HG03457 (cell line): ENCODE data around the gene ROBO4.

Experiments
- ATAC-seq: cut with Tn5 transposase; IDR thresholded peaks from one replicate; pipeline ENCODE4 v1.9.1; 2021; ENCODE audit warnings: moderate number of reproducible peaks; ENCODE audit not compliant: unreplicated experiment

ROBO4 gene

DNA sequence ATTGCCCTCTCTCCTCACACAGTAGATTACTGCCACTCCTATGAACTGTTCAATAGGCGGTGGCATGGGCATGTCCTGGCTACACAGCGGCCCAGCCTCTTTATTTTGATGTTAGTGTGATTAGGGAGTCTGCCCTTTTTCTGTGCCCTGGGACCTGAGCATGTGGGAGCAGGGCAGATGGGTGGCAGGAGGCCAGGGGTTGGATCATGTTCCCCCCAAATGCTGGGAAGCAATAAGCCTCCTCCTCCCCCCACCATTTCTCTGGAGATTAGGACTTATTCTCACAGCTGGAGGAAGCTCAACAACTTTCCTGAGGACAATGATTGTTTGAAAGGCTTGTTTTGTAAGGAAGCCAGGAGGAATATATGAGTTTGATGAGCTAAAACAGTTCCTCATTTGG lies 22.2 kb upstream of the ROBO4 start:
- no peak for ATAC-seq

DNA sequence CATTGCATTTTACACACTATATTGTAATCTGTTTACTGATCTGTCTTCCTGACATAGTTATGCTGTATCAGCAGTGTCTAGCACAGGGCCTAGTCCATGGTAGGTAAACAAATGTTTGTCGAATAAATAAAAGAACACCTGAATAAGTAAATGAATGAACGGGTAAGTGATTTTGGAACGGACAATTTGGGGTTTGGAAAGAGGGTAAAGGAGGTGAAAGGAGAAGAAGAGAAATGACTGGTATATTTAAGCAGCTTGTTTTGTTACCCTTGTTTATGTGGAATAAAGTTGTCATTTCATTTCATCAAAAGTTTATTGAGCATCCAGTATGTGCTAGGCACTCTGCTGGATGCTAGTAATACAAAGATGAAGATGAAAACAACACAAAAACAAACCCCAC lies 21.3 kb upstream of the ROBO4 start, which contains the start of gene HEPN1:
Gene HEPN1 (plus strand): TSS at position 301 of the 400 bp plus-strand sequence.
- no peak for ATAC-seq

- ATAC-seq, result no peak
Observed at GRCh38 chr11:124917115-124917637, 19.5 kb upstream of the ROBO4 start.

DNA sequence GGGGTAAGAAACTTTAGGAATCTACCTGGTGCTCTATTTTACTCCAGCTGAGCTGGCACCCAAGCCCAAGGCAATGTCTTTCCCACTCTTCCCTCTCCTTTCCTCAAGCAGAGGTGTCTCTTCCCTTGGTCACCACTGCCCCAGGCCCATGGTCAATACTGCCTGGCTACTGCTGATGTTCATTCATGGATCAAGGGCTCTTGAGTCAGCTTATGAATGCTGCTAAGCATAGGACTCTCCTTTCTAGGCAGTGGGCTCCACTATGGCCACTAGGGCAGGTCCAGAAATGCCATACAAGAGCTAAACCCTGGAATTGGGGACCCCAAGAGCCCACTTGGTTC lies 18.7 kb upstream of the ROBO4 start:
- no peak for ATAC-seq

DNA sequence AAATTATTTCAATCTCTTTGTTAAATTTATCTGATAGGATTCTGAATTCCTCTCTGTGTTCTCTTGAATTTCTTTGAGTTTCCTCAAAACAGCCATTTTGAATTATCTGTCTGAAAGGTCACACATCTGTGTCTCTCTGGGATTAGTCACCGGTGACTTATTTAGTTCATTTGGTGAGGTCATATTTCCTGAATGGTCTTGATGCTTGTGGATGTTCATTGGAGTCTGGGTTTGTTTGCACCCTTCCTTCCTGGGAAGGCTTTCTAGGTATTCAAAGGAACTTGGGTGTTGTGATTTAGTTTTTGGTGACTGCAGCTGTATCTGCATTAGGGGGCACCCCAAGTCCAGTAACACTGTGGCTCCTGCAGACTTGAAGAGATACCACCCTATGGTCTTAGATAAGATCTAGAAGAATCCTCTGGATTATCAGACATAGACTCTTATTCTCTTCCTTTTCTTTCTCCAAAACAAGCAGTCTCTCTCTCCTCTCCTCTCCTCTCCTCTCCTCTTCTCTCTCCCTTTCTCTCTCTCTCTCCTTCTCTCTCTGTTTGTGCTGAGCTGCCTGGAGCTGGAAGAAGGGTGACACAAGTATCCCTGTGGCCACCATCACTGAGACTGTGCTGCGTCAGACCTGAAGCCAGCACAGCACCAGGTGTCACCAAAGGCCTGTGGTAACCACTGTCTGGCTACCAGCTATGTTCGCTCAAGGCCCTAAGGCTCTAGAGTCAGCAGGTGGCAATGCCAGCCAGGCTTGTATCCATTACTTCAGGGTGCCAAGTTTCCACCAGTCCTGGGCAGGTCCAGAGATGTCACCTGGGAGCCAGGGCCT lies 18.1 kb upstream of the ROBO4 start:
- ATAC-seq, result no peak

- ATAC-seq, result no peak
Observed at GRCh38 chr11:124902616-124903015, 5.0 kb upstream of the ROBO4 start.

- ATAC-seq, result no peak
Observed at GRCh38 chr11:124900464-124900863, 2.8 kb upstream of the ROBO4 start.

DNA sequence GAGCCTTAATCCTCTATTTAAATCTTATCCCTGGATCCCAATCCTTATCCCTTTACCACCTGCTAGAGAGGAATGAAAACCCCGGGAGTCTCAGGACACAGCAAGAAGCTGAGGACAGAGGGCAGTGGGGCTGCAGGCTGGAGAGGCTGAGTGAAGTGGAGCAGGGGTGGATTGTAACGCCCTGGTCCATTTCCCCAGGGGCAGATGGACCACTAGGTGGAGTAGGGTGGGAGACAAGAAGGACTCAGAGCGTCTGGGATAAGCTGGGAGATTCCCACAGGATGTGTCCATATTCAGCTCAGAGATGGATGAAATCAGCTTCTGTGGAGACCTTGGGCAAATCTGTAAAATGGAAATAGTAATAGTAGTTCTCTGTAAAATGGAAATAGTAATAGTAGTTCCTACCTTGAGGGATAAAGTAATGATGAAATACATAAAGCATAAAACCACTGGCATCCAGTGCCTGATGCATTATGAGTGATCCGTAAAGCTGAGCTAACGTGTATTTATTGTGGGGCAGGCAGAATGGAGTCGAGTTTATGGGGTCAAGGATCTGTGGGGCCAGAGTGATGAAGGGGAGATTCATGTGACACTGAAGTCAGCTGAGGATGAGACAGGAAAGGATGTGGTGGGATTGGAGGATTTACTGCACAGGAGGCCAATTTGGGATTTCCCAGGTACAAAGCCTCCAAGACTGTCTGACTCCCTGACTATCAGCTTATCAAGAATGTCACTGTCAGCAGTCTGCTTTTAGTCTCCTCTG lies 1.9 kb upstream of the ROBO4 start:
- ATAC-seq, result no peak

DNA sequence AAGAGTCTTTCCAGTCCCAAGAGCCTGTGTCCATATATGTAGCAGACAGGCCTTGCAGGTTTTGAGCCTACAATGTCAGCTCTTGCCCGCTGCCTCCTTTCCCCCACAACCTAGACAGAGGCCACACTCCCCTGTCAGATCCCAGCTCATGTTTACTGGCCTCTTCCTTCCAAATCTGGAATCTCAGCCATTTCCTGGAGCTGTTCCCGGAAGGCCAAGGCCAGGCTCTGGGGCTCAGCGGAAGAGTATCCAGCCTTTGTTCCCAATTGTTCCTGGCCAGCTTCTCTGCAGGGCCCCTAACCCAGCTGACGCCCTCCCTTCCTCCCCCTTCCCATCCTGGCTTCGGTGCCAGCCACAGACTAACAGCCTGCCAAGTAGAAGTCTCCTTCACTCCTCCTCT lies 1.0 kb upstream of the ROBO4 start:
- no peak for ATAC-seq

- ATAC-seq, result no peak
Observed at GRCh38 chr11:124898263-124898680, 607 bp upstream of the ROBO4 start.

DNA sequence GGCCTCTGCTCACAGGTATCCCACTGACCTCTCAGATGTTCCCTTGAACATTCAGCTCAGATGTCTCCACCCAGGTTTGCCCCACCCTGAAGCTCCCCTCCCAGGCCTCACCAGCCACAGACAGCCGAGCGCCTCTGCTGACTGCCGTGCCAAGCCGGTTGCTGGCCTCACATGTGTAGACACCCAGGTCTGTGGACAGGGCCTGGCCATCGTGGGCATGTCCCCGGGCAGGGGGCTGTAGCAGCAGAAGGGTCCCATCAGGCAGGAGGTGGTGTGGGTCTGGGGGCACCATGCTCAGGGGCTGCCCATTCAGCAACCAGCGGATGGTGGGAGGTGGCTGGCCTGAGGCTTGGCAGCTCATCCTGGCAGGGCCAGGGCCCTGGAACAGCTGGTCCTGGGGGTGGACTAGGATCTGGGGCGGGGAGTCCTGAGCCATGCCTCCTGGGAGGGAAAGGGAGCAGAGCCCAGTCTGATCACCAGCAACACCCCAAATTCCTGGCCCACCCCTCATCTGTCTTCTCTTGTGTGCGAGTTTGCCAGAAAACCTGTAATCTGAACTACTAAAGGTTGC lies 759 bp downstream of the ROBO4 start:
- ATAC-seq, result no peak

GRCh38 chr11:124896071-124896750 lies 1.5 kb downstream of the ROBO4 start:
- no peak for ATAC-seq

DNA sequence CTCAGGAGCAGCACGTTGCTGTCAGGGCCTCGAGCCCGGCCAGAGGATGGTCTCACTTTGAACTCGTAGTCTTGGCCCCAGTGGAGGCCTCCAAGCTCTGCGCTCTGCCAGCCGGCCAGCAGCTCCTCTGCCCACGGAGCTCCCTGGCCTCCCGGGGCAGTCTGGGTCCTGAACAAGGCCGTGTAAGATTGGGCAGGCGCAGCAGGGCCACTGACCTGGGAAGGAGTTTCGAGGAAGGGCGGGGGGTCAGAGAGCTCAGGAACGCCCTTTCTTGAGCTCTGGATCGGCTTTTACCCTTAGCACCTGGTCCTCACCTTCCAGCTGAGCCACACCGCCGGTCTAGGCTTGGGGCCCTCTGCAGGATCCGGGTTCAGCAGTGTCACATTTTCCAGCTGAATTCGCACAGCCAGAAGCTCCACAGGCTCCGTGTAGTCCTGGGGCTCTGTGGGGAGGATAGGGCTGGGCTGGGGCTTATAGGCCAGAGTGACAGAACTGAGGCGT lies 2.1 kb downstream of the ROBO4 start:
- ATAC-seq, result no peak

GRCh38 chr11:124894606-124895430 lies 2.8 kb downstream of the ROBO4 start:
- ATAC-seq, result no peak

GRCh38 chr11:124893781-124894401 lies 3.8 kb downstream of the ROBO4 start:
- no peak for ATAC-seq

DNA sequence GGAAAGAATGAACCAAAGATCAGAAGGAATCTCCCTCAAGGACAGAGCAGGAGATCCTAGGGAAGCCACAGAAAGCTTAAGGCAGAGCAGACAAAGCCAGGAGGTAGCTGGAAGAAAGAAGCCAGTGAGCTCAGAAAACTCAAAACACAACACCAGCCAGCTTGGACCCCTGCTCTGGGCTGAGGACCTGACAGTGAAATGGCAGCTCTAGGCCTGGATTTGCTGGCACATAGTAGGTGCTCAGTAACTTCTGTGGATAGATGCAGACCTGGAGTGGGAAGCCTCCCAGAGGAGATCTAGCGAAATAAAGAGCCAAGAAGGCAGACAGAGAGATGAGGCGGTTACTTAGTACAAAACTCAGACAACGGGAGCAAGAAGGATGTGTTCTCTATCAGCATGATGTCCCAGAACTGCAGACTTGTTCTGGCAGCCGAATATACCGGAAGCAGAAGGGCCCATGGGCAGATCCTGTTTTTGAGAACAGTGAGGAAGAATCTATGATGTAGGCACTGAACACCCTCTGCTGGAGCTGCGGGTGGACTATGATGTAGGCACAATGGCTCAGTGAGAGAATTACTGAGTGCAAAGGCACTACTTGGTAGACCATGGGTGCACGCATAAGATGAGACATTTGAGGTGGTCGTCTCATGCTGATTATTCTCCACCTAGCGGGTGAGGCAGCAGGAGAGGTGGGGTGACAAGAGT lies 4.8 kb downstream of the ROBO4 start:
- no peak for ATAC-seq

DNA sequence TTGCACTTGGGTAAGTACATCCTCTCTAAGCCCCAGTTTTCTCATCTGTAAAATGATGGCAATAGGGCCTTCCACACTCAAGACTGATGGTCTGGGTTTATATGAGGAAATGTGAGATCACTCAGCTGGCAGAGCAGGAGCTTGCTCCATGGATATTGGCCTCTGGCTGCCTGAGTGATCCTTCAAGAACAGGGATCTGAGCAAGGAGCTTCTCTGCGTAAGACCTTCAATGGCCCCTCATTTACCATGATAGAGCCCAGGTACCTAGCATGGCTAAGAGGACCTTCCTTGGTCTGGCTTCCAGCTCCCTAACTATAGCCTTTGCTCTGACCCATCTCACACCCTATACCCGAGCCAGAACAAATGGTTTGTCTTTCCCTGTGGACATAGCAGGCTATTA lies 5.5 kb downstream of the ROBO4 start:
- ATAC-seq, result no peak

- no peak for ATAC-seq
Observed at GRCh38 chr11:124891373-124891861, 6.2 kb downstream of the ROBO4 start.
